ENCODE results near the gene ISG15. TPM values are rescaled to one million over a fixed set of nuclear protein-coding genes. Genes with fewer than 3 reads are reported as not detected.

ISG15 gene
- total and polyA plus RNA-seq, 2 of the 13 experiments (the other 11 are each of a cell fraction or from before 2014, with no cell fraction given) = 42.1 to 54.9 TPM

- TF ChIP-seq, protein P1, sequence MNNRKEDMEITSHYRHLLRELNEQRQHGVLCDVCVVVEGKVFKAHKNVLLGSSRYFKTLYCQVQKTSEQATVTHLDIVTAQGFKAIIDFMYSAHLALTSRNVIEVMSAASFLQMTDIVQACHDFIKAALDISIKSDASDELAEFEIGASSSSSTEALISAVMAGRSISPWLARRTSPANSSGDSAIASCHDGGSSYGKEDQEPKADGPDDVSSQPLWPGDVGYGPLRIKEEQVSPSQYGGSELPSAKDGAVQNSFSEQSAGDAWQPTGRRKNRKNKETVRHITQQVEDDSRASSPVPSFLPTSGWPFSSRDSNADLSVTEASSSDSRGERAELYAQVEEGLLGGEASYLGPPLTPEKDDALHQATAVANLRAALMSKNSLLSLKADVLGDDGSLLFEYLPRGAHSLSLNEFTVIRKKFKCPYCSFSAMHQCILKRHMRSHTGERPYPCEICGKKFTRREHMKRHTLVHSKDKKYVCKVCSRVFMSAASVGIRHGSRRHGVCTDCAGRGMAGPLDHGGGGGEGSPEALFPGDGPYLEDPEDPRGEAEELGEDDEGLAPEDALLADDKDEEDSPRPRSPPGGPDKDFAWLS (CRISPR knock-in tag; IDR thresholded peaks at IDR 0.05; ENCODE audit: borderline replicate concordance) = no peak
- TF ChIP-seq SP5 (CRISPR knock-in tag; IDR thresholded peaks at IDR 0.05; ENCODE audit: borderline replicate concordance, low read depth) (peak; percentile 73), ZNF709 (CRISPR knock-in tag; IDR thresholded peaks at IDR 0.05) (peak; percentile 67; the same call in 1 of the 2 replicates), MEIS1 (CRISPR knock-in tag; IDR thresholded peaks at IDR 0.05; ENCODE audit: borderline replicate concordance) (0 out of 2 replicates have a peak, but pooled peaks have one; percentile 55), SKIL (CRISPR knock-in tag; IDR thresholded peaks at IDR 0.05; ENCODE audit: borderline replicate concordance) (peak; percentile 80), DR1 (CRISPR knock-in tag; IDR thresholded peaks at IDR 0.05) (no peak), ZNF335 (CRISPR knock-in tag; IDR thresholded peaks at IDR 0.05) (0 out of 2 replicates have a peak, but pooled peaks have one; percentile 36), ZNF546 (CRISPR knock-in tag; conservative IDR thresholded peaks at IDR 0.05) (0 out of 2 replicates have a peak, but pooled peaks have one; percentile 16), KLF9 (CRISPR knock-in tag; IDR thresholded peaks at IDR 0.05; ENCODE audit: low read depth) (no peak), ZNF543 (CRISPR knock-in tag; IDR thresholded peaks at IDR 0.05) (0 out of 2 replicates have a peak, but pooled peaks have one; percentile 47), SP1 (IDR thresholded peaks at IDR 0.05) (no peak), SP1 (CRISPR knock-in tag; IDR thresholded peaks at IDR 0.05) (no peak), PAWR (CRISPR knock-in tag; IDR thresholded peaks at IDR 0.05; ENCODE audit: borderline replicate concordance) (0 out of 2 replicates have a peak, but pooled peaks have one; percentile 71), MXI1 (IDR thresholded peaks at IDR 0.05; ENCODE audit: borderline replicate concordance, low read depth, low read length) (peak; percentile 14; the same call in 1 of the 3 replicates), AKAP8 (CRISPR knock-in tag; IDR thresholded peaks at IDR 0.05) (no peak), TEAD2 (CRISPR knock-in tag; IDR thresholded peaks at IDR 0.05) (no peak), REXO4 (CRISPR knock-in tag; IDR thresholded peaks at IDR 0.05; ENCODE audit: borderline replicate concordance) (no peak), ZSCAN29 (CRISPR knock-in tag; conservative IDR thresholded peaks at IDR 0.05) (peak; percentile 98), ZNF296 (CRISPR knock-in tag; conservative IDR thresholded peaks at IDR 0.05) (peak; percentile 93)
- TF ChIP-seq, protein P2, sequence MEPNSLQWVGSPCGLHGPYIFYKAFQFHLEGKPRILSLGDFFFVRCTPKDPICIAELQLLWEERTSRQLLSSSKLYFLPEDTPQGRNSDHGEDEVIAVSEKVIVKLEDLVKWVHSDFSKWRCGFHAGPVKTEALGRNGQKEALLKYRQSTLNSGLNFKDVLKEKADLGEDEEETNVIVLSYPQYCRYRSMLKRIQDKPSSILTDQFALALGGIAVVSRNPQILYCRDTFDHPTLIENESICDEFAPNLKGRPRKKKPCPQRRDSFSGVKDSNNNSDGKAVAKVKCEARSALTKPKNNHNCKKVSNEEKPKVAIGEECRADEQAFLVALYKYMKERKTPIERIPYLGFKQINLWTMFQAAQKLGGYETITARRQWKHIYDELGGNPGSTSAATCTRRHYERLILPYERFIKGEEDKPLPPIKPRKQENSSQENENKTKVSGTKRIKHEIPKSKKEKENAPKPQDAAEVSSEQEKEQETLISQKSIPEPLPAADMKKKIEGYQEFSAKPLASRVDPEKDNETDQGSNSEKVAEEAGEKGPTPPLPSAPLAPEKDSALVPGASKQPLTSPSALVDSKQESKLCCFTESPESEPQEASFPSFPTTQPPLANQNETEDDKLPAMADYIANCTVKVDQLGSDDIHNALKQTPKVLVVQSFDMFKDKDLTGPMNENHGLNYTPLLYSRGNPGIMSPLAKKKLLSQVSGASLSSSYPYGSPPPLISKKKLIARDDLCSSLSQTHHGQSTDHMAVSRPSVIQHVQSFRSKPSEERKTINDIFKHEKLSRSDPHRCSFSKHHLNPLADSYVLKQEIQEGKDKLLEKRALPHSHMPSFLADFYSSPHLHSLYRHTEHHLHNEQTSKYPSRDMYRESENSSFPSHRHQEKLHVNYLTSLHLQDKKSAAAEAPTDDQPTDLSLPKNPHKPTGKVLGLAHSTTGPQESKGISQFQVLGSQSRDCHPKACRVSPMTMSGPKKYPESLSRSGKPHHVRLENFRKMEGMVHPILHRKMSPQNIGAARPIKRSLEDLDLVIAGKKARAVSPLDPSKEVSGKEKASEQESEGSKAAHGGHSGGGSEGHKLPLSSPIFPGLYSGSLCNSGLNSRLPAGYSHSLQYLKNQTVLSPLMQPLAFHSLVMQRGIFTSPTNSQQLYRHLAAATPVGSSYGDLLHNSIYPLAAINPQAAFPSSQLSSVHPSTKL (CRISPR knock-in tag; IDR thresholded peaks at IDR 0.05) = 0 out of 2 replicates have a peak, but pooled peaks have one; percentile 20
Measured at GRCh38 chr1:980602-981395, 32.5 kb upstream of the ISG15 start (continued).

Measured in HepG2 (cell line).